ENCODE data around the gene CD37.

CD37 gene

GRCh38 chr19:49333418-49333805 lies 1.8 kb upstream of the CD37 start:
- no peak overlapping the region for H3K4me3 ChIP-seq (ENCODE audit: low read depth, low read length)
- TF ChIP-seq CTCF (IDR thresholded peaks at IDR 0.05; ENCODE audit: borderline replicate concordance, insufficient read depth, low read depth, low read length): no peak

GRCh38 chr19:49333811-49334288 lies 1.4 kb upstream of the CD37 start:
- TF ChIP-seq CTCF (IDR thresholded peaks at IDR 0.05; ENCODE audit: borderline replicate concordance, insufficient read depth, low read depth, low read length): no peak
- H3K4me3 ChIP-seq (ENCODE audit: low read depth, low read length): peak overlapping the region; percentile 15

- peak overlapping the region; percentile 88 for H3K4me3 ChIP-seq (ENCODE audit: low read depth, low read length)
- no peak for TF ChIP-seq CTCF (IDR thresholded peaks at IDR 0.05; ENCODE audit: borderline replicate concordance, insufficient read depth, low read depth, low read length)
Measured at GRCh38 chr19:49335784-49336481, 727 bp downstream of the CD37 start.

- peak overlapping the region; percentile 88 for H3K4me3 ChIP-seq (ENCODE audit: low read depth, low read length)
- TF ChIP-seq CTCF (IDR thresholded peaks at IDR 0.05; ENCODE audit: borderline replicate concordance, insufficient read depth, low read depth, low read length): no peak
Measured at GRCh38 chr19:49336482-49337266, 1.5 kb downstream of the CD37 start.

- TF ChIP-seq CTCF (IDR thresholded peaks at IDR 0.05; ENCODE audit: borderline replicate concordance, insufficient read depth, low read depth, low read length): no peak
- peak overlapping the region; percentile 88 for H3K4me3 ChIP-seq (ENCODE audit: low read depth, low read length)
Measured at GRCh38 chr19:49337267-49338022, 2.2 kb downstream of the CD37 start.

- H3K4me3 ChIP-seq (ENCODE audit: low read depth, low read length): no peak overlapping the region
- no peak for TF ChIP-seq CTCF (IDR thresholded peaks at IDR 0.05; ENCODE audit: borderline replicate concordance, insufficient read depth, low read depth, low read length)
Measured at GRCh38 chr19:49338023-49338677, 2.9 kb downstream of the CD37 start.
